NCI-H1436 treated with DMSO at 0.1 percent for 48 hours (cell line): ENCODE measurements around the gene AMOTL1.

Source experiments
- DNase-seq: peaks from one replicate; lab custom pipeline; 2025; lab: John Stamatoyannopoulos, UW

Gene AMOTL1

GRCh38 chr11:94768602-94769541 is 716 bp downstream of the AMOTL1 start:
- no peak for DNase-seq

- DNase-seq: no peak
Observed at GRCh38 chr11:94769880-94770279, 1.7 kb downstream of the AMOTL1 start.

- DNase-seq: no peak
Observed at GRCh38 chr11:94770563-94771120, 2.5 kb downstream of the AMOTL1 start.

- no peak for DNase-seq
Observed at GRCh38 chr11:94771390-94771789, 3.2 kb downstream of the AMOTL1 start.

GRCh38 chr11:94771951-94772350 is 3.8 kb downstream of the AMOTL1 start:
- no peak for DNase-seq

GRCh38 chr11:94773842-94774241 is 5.7 kb downstream of the AMOTL1 start:
- no peak for DNase-seq

GRCh38 chr11:94774345-94774744 is 6.2 kb downstream of the AMOTL1 start:
- no peak for DNase-seq

GRCh38 chr11:94775567-94776327 is 7.6 kb downstream of the AMOTL1 start:
- DNase-seq: no peak

GRCh38 chr11:94776351-94777321 is 8.5 kb downstream of the AMOTL1 start:
- DNase-seq: peak; percentile 36

GRCh38 chr11:94780432-94780831 is 12.3 kb downstream of the AMOTL1 start:
- no peak for DNase-seq

- no peak for DNase-seq
Observed at GRCh38 chr11:94781837-94782236, 13.7 kb downstream of the AMOTL1 start.

- DNase-seq: no peak
Observed at GRCh38 chr11:94782446-94782845, 14.3 kb downstream of the AMOTL1 start.

GRCh38 chr11:94784884-94785283 is 16.7 kb downstream of the AMOTL1 start:
- no peak for DNase-seq

- DNase-seq: no peak
Observed at GRCh38 chr11:94785509-94785908, 17.4 kb downstream of the AMOTL1 start.

GRCh38 chr11:94786264-94787126 is 18.3 kb downstream of the AMOTL1 start:
- DNase-seq: no peak

GRCh38 chr11:94787801-94788200 is 19.6 kb downstream of the AMOTL1 start:
- DNase-seq: no peak

GRCh38 chr11:94788396-94788795 is 20.2 kb downstream of the AMOTL1 start:
- DNase-seq: no peak

- DNase-seq: no peak
Observed at GRCh38 chr11:94790197-94790596, 22.0 kb downstream of the AMOTL1 start.

- no peak for DNase-seq
Observed at GRCh38 chr11:94790661-94791180, 22.6 kb downstream of the AMOTL1 start.

- DNase-seq: no peak
Observed at GRCh38 chr11:94791216-94791889, 23.2 kb downstream of the AMOTL1 start.
